DND-41 (cell line): ENCODE data around the gene TMEM63B.

Experiments used
- CTCF ChIP-seq: IDR thresholded peaks from 2 replicates; pipeline ENCODE4 v1.5.1; 2012; ENCODE audit warnings: borderline replicate concordance, low read length, moderate library complexity, mild to moderate bottlenecking; ENCODE audit not compliant: poor library complexity, severe bottlenecking; ENCODE audit errors: extremely low read depth
- EZH2 ChIP-seq: IDR thresholded peaks from 3 replicates; pipeline ENCODE4 v1.6.1; 2012; ENCODE audit warnings: borderline replicate concordance, low read depth, mild to moderate bottlenecking, moderate library complexity, low read length, inconsistent platforms; ENCODE audit not compliant: severe bottlenecking

DNA sequence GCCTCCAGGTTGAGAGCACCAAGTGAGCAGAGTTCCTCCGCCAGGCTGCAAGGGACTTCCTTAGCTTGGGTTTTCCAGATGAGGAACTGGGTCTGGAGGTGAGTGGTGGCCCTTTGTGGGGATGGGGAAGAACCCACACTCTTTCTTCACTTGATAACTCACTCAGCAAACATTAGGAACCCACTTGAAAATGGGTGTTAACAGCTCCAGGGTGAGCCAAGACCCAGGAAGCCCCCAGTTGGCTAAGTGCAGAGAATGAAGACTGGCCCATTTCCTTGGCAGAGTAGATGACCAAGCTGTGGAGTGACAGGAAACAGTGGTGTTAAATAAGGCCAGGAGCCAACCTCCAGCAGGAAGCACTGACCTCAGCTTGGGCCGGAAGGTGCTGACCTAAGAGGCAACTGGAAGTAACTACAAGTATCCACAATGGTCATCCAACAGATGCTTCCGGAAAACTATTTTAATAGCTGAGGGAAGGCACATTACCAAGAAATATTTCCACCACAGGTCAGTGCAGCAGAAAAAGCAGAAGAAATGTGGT is 22.8 kb upstream of the TMEM63B start:
- TF ChIP-seq CTCF (no peak), EZH2 (no peak)
